Cardiac muscle cell (in vitro differentiated cells and primary cell): Measurements from ENCODE around the gene NFIA. TPM values are rescaled to one million over a fixed set of nuclear protein-coding genes. Genes with fewer than 3 reads are reported as not detected.
A peak's percentile ranks its signal among the peaks of the same experiment; 100 is the strongest.

Source experiments
- DNase-seq, 2 donors: peaks; one replicate each; pipeline versions ENCODE4 v3.0.0 to v3.0.0-alpha.2; 2010 to 2017; ENCODE audit warnings: low read depth in 1 of 2, low spot score in 1 of 2
- H3K27ac ChIP-seq: fragments of 200-600 bp; sonication (generic); 2 replicates; pipeline ENCODE4 v1.5.1; 2016
- H3K27me3 ChIP-seq: fragments of 200-600 bp; sonication (generic); 2 replicates; pipeline ENCODE4 v1.6.0; 2016; ENCODE audit warnings: control low read depth
- H3K36me3 ChIP-seq: fragments of 200-600 bp; sonication (generic); 2 replicates; pipeline ENCODE4 v1.5.1; 2016; ENCODE audit warnings: control low read depth
- H3K4me1 ChIP-seq: fragments of 200-600 bp; sonication (generic); 2 replicates; pipeline ENCODE4 v1.8.1; 2017; ENCODE audit warnings: low read depth, mild to moderate bottlenecking, mixed run types
- H3K4me3 ChIP-seq: fragments of 200-600 bp; sonication (generic); 2 replicates; pipeline ENCODE4 v1.5.1; 2016; ENCODE audit warnings: mild to moderate bottlenecking
- H3K9me3 ChIP-seq: fragments of 200-600 bp; sonication (generic); 2 replicates; pipeline ENCODE4 v1.5.1; 2017; ENCODE audit warnings: low read depth, mild to moderate bottlenecking, control low read depth
- CTCF ChIP-seq: IDR thresholded peaks from 2 replicates; pipeline ENCODE4 v1.5.1; 2012; ENCODE audit warnings: low read depth, mild to moderate bottlenecking, low read length
- polyA plus RNA-seq: library from polyadenylated mRNA; unstranded; fragments of >200 nt; fragmentation: Nextera tagmentation; extraction: Ambion mirVana; gene quantifications from 2 replicates; pipeline ENCODE4 v1.2.1, GENCODE V29; 2016
- total RNA-seq: library from RNA; depleted of rRNA; stranded (reverse); fragments of >200 nt; gene quantifications from 2 replicates; pipeline ENCODE4 v1.2.3, GENCODE V29; 2016

NFIA gene
- total and polyA plus RNA-seq, 2 experiments from 2014 or later: 10.1 to 12.0 TPM

- no peaks in the 10 kb centered on the region for H3K27me3 ChIP-seq
- peaks cover 8% of the 10 kb centered on the region for H3K4me1 ChIP-seq
- no peak overlapping the region for H3K27ac ChIP-seq
- H3K4me3 ChIP-seq: no peak overlapping the region
- no peak for TF ChIP-seq CTCF
- peak in 1 of 2 donors; percentile 78 for DNase-seq
- no peaks in the 10 kb centered on the region for H3K36me3 ChIP-seq
- no peaks in the 10 kb centered on the region for H3K9me3 ChIP-seq
Observed at GRCh38 chr1:61221642-61222041, 139.3 kb downstream of the NFIA start.

GRCh38 chr1:61222240-61222639 lies 139.9 kb downstream of the NFIA start:
- DNase-seq: no peak
- TF ChIP-seq CTCF: no peak
- Histone ChIP-seq H3K27ac (no peak overlapping the region), H3K4me3 (no peak overlapping the region), H3K9me3 (no peaks in the 10 kb centered on the region), H3K27me3 (no peaks in the 10 kb centered on the region), H3K36me3 (no peaks in the 10 kb centered on the region), H3K4me1 (peaks cover 8% of the 10 kb centered on the region)

GRCh38 chr1:61223140-61223539 lies 140.8 kb downstream of the NFIA start:
- Histone ChIP-seq H3K9me3 (no peaks in the 10 kb centered on the region), H3K4me1 (peaks cover 8% of the 10 kb centered on the region), H3K27me3 (no peaks in the 10 kb centered on the region), H3K27ac (no peak overlapping the region), H3K36me3 (no peaks in the 10 kb centered on the region), H3K4me3 (no peak overlapping the region)
- TF ChIP-seq CTCF: no peak
- no peak for DNase-seq

- no peaks in the 10 kb centered on the region for H3K9me3 ChIP-seq
- DNase-seq: peak in 1 of 2 donors; percentile 42
Observed at GRCh38 chr1:61224609-61225008, 142.2 kb downstream of the NFIA start.

GRCh38 chr1:61225478-61225877 lies 143.1 kb downstream of the NFIA start:
- no peak for DNase-seq
- no peak for TF ChIP-seq CTCF
- no peaks in the 10 kb centered on the region for H3K36me3 ChIP-seq
- peaks cover 8% of the 10 kb centered on the region for H3K4me1 ChIP-seq
- no peaks in the 10 kb centered on the region for H3K27me3 ChIP-seq
- no peak overlapping the region for H3K27ac ChIP-seq
- H3K4me3 ChIP-seq: no peak overlapping the region
- no peaks in the 10 kb centered on the region for H3K9me3 ChIP-seq

More at GRCh38 chr1:61224609-61225008, 142.2 kb downstream of the NFIA start:
- H3K36me3 ChIP-seq: no peaks in the 10 kb centered on the region
- H3K27me3 ChIP-seq: no peaks in the 10 kb centered on the region
- TF ChIP-seq CTCF: no peak
- peaks cover 8% of the 10 kb centered on the region for H3K4me1 ChIP-seq
- no peak overlapping the region for H3K4me3 ChIP-seq
- H3K27ac ChIP-seq: no peak overlapping the region
